ENCODE measurements around the gene C2CD2. TPM values are rescaled to one million over a fixed set of nuclear protein-coding genes. Genes with fewer than 3 reads are reported as not detected.

Gene C2CD2
- total RNA-seq, 2 experiments from 2014 or later, result 4.5 to 5.9 TPM

GRCh38 chr21:41859297-41859980 lies 94.4 kb downstream of the C2CD2 start:
- Histone ChIP-seq H3K4me2 (ENCODE audit: low read length) (no peak overlapping the region), H3K4me3 (ENCODE audit: low read depth, low read length, poor library complexity, severe bottlenecking) (no peak overlapping the region), H2AFZ (ENCODE audit: low read length) (no peak overlapping the region), H4K20me1 (ENCODE audit: insufficient read depth, low read length) (no peaks in the 10 kb centered on the region), H3K9me3 (ENCODE audit: low read length) (no peaks in the 10 kb centered on the region), H3K27ac (ENCODE audit: low read depth, low read length, poor library complexity, severe bottlenecking) (no peak overlapping the region), H3K9me2 (ENCODE audit: insufficient read depth, low read length) (no peaks in the 10 kb centered on the region), H3K79me2 (ENCODE audit: insufficient read depth, low read depth, low read length) (peaks cover 18% of the 10 kb centered on the region; the same call in 1 of the 2 replicates), H3K36me3 (ENCODE audit: insufficient read depth, low read length) (peaks cover 46% of the 10 kb centered on the region), H3K4me1 (ENCODE audit: insufficient read depth, low read length, poor library complexity, severe bottlenecking) (peaks cover 41% of the 10 kb centered on the region)
- no peak for TF ChIP-seq CTCF (conservative IDR thresholded peaks at IDR 0.05; ENCODE audit: low read length)
- TF ChIP-seq EZH2phosphoT487 (IDR thresholded peaks at IDR 0.05; ENCODE audit: borderline replicate concordance, low read depth, low read length), result no peak
- no peak for DNase-seq (ENCODE audit: low spot score)
- no TSS peak for BruUV-seq (replicated peaks)
- CTCF ChIA-PET (ENCODE audit: unreplicated experiment), result interaction anchor here (0.6 to 1.0 kb wide), 2 partner anchors 10 to 74 kb away, joined by 3 to 4 read pairs; no protein-coding TSS in a partner anchor
- POLR2A ChIA-PET, result interaction anchor here (1.1 to 1.9 kb wide), 3 partner anchors 17 to 26 kb away, joined by 4 to 6 read pairs (median 5); no protein-coding TSS in a partner anchor
- intact Hi-C loops (cut with micrococcal nuclease; ENCODE audit: unreplicated experiment), result no loop called here

GRCh38 chr21:41858466-41859296 lies 95.1 kb downstream of the C2CD2 start:
- POLR2A ChIA-PET, result interaction anchor here (1.9 kb wide), 1 partner anchor 19 kb away, joined by 6 read pairs; no protein-coding TSS in a partner anchor
- CTCF ChIA-PET (ENCODE audit: unreplicated experiment), result interaction anchor here (0.6 kb wide), 1 partner anchor 75 kb away, joined by 4 read pairs; no protein-coding TSS in a partner anchor
- H3K4me1 ChIP-seq (ENCODE audit: insufficient read depth, low read length, poor library complexity, severe bottlenecking), result peaks cover 33% of the 10 kb centered on the region
- H3K4me3 ChIP-seq (ENCODE audit: low read depth, low read length, poor library complexity, severe bottlenecking), result no peak overlapping the region
- no TSS peak for BruUV-seq (replicated peaks)
- TF ChIP-seq CTCF (conservative IDR thresholded peaks at IDR 0.05; ENCODE audit: low read length) (no peak), EZH2phosphoT487 (IDR thresholded peaks at IDR 0.05; ENCODE audit: borderline replicate concordance, low read depth, low read length) (no peak)
- no peaks in the 10 kb centered on the region for H3K9me2 ChIP-seq (ENCODE audit: insufficient read depth, low read length)
- no peak overlapping the region for H3K4me2 ChIP-seq (ENCODE audit: low read length)
- intact Hi-C loops (cut with micrococcal nuclease; ENCODE audit: unreplicated experiment), result no loop called here
- H3K36me3 ChIP-seq (ENCODE audit: insufficient read depth, low read length), result peaks cover 53% of the 10 kb centered on the region
- no peak overlapping the region for H2AFZ ChIP-seq (ENCODE audit: low read length)
- no peak for DNase-seq (ENCODE audit: low spot score)
- no peaks in the 10 kb centered on the region for H3K9me3 ChIP-seq (ENCODE audit: low read length)
- H3K27ac ChIP-seq (ENCODE audit: low read depth, low read length, poor library complexity, severe bottlenecking), result no peak overlapping the region
- H4K20me1 ChIP-seq (ENCODE audit: insufficient read depth, low read length), result no peaks in the 10 kb centered on the region
- peaks cover 18% of the 10 kb centered on the region; the same call in 1 of the 2 replicates for H3K79me2 ChIP-seq (ENCODE audit: insufficient read depth, low read depth, low read length)
